B cell (primary cell): Measurements from ENCODE around the gene OCLN. TPM values are rescaled to one million over a fixed set of nuclear protein-coding genes. Genes with fewer than 3 reads are reported as not detected.

Experiments
- ATAC-seq: fragments of 200-7000 bp; cut with Tn5 transposase; one replicate; pipeline ENCODE4 v1.10.0; 2021; ENCODE audit warnings: low read depth, mild to moderate bottlenecking, moderate number of reproducible peaks, moderate library complexity
- CTCF ChIA-PET: fragments of 350-600 bp; sonication (Branson Sonifier 250); formaldehyde crosslinking; loops from one replicate; lab custom pipeline; 2021; ENCODE audit warnings: antibody characterized with exemption, inconsistent platforms; lab: Charles Lee
- POLR2A ChIA-PET: fragments of 350-600 bp; sonication (Branson Sonifier 250); formaldehyde crosslinking; loops from one replicate; lab custom pipeline; 2021; ENCODE audit warnings: antibody characterized with exemption; lab: Charles Lee
- DNase-seq: peaks from one replicate; pipeline ENCODE4 v3.0.0; 2013
- H2AFZ ChIP-seq: 2 replicates; pipeline ENCODE4 v1.6.1; 2012; ENCODE audit warnings: mild to moderate bottlenecking, low read depth, low read length; ENCODE audit not compliant: insufficient read depth, poor library complexity, severe bottlenecking
- H3K27ac ChIP-seq, 2 donors: 1 replicate in 1 of 2; 2 replicates in 1 of 2; pipeline ENCODE4 v1.5.1; 2012 to 2013; ENCODE audit warnings: low read length in 2 of 2, mild to moderate bottlenecking in 2 of 2, moderate library complexity in 1 of 2
- H3K27me3 ChIP-seq, 4 experiments: fragments of 200-600 bp in 1 of 4; sonication (generic) in 1 of 4; replicated peaks in 1 of 4; 1 replicate in 2 of 4; 2 replicates in 2 of 4; pipeline versions ENCODE4 v1.6.1 to v1.7.0; 2013 to 2016; ENCODE audit warnings: low read length in 3 of 4, mild to moderate bottlenecking in 2 of 4, mixed read lengths in 1 of 4, moderate library complexity in 1 of 4; ENCODE audit not compliant: insufficient read depth in 4 of 4, control insufficient read depth in 3 of 4; ENCODE audit errors: control extremely low read depth in 1 of 4
- H3K36me3 ChIP-seq, 2 experiments: replicated peaks in 1 of 2; 1 replicate in 1 of 2; 2 replicates in 1 of 2; pipeline versions ENCODE4 v1.6.1 to v1.7.1; 2013; ENCODE audit warnings: low read length in 1 of 2; ENCODE audit not compliant: insufficient read depth in 2 of 2, control insufficient read depth in 1 of 2; ENCODE audit errors: control extremely low read depth in 1 of 2, extremely low read depth in 1 of 2
- H3K4me1 ChIP-seq, 2 donors: fragments of 200-600 bp in 1 of 2; sonication (generic) in 1 of 2; 1 replicate in 1 of 2; 2 replicates in 1 of 2; pipeline versions ENCODE4 v1.5.1 to v1.6.1; 2013 to 2017; ENCODE audit warnings: low read length in 2 of 2; ENCODE audit not compliant: control insufficient read depth in 2 of 2, insufficient read depth in 2 of 2
- H3K4me2 ChIP-seq: replicated peaks from 2 replicates; pipeline ENCODE3; 2012; ENCODE audit warnings: mild to moderate bottlenecking, low read depth, low read length; ENCODE audit not compliant: poor library complexity, severe bottlenecking
- H3K4me3 ChIP-seq, 5 experiments: fragments of 200-600 bp in 1 of 5; sonication (generic) in 1 of 5; 1 replicate in 3 of 5; 2 replicates in 2 of 5; pipeline versions ENCODE4 v1.5.1 to v1.7.0; 2011 to 2016; ENCODE audit warnings: low read length in 4 of 5, mild to moderate bottlenecking in 4 of 5, low read depth in 2 of 5, control low read depth in 1 of 5, moderate library complexity in 1 of 5; ENCODE audit not compliant: insufficient read depth in 1 of 5; ENCODE audit errors: control extremely low read depth in 1 of 5, extremely low read depth in 1 of 5
- H3K79me2 ChIP-seq: fragments of 200-600 bp; sonication (generic); one replicate; pipeline ENCODE4 v1.6.0; 2016; ENCODE audit warnings: low read length; ENCODE audit not compliant: control insufficient read depth, insufficient read depth
- H3K9ac ChIP-seq: fragments of 200-600 bp; sonication (generic); 2 replicates; pipeline ENCODE4 v1.6.1; 2017; ENCODE audit warnings: mild to moderate bottlenecking, low read length, moderate library complexity
- H3K9me3 ChIP-seq, 3 donors: one replicate each; pipeline versions ENCODE4 v1.6.1 to v1.7.1; 2013; ENCODE audit warnings: low read length in 2 of 3; ENCODE audit not compliant: control insufficient read depth in 2 of 3, insufficient read depth in 1 of 3; ENCODE audit errors: control extremely low read depth in 1 of 3
- H4K20me1 ChIP-seq: 2 replicates; pipeline ENCODE4 v1.6.0; 2012; ENCODE audit warnings: mild to moderate bottlenecking, low read length; ENCODE audit not compliant: insufficient read depth, control insufficient read depth, poor library complexity, severe bottlenecking
- H3K27ac Mint-ChIP-seq: one replicate; pipeline ENCODE4 v1.8.0; 2021; ENCODE audit warnings: mixed read lengths
- H3K27me3 Mint-ChIP-seq: one replicate; pipeline ENCODE4 v1.8.0; 2021; ENCODE audit warnings: mixed read lengths
- H3K4me1 Mint-ChIP-seq: one replicate; pipeline ENCODE4 v1.8.0; 2021; ENCODE audit warnings: mixed read lengths
- H3K4me3 Mint-ChIP-seq: one replicate; pipeline ENCODE4 v1.8.0; 2021; ENCODE audit warnings: mixed read lengths
- H3K9me3 Mint-ChIP-seq: one replicate; pipeline ENCODE4 v1.8.0; 2022; ENCODE audit warnings: mixed read lengths; ENCODE audit not compliant: insufficient read depth
- EZH2 ChIP-seq: IDR thresholded peaks from 2 replicates; pipeline ENCODE4 v1.6.1; 2012; ENCODE audit warnings: borderline replicate concordance, low read depth, mild to moderate bottlenecking, moderate library complexity, low read length; ENCODE audit not compliant: insufficient read depth, poor library complexity, severe bottlenecking
- WGBS: methylation state at CpG from one replicate; pipeline ENCODE4 v1.1.5; 2013; ENCODE audit warnings: missing lambda C conversion rate; ENCODE audit not compliant: insufficient coverage; 5-methylcytosine and 5-hydroxymethylcytosine counted together
- intact Hi-C: fragments of 100-400 bp; cut with micrococcal nuclease; formaldehyde crosslinking; loops from one replicate; pipeline ENCODE4 v1.10.0; 2022
- polyA plus RNA-seq: library from polyadenylated mRNA; depleted of rRNA; stranded (reverse); fragments of >200 nt; gene quantifications from 2 replicates; pipeline ENCODE4 v1.2.3, GENCODE V29; 2012
- total RNA-seq, 2 donors: library from RNA; stranded (reverse); fragments of 120-200 nt in 1 of 2; gene quantifications; 1 replicate in 1 of 2; 2 replicates in 1 of 2; pipeline versions ENCODE4 v1.2.3 to v1.2.4, GENCODE V29; 2013 to 2022
- TF ChIP-seq, protein P1 (sequence below): fragments of 200-600 bp; IDR thresholded peaks from one replicate; pipeline ENCODE4 v1.8.0; 2022; ENCODE audit warnings: antibody characterized with exemption, mild to moderate bottlenecking

The OCLN gene
- total and polyA plus RNA-seq, 2 donors (not counting 1 experiment from before 2014, with no cell fraction given): 4.3 to 5.6 TPM

DNA sequence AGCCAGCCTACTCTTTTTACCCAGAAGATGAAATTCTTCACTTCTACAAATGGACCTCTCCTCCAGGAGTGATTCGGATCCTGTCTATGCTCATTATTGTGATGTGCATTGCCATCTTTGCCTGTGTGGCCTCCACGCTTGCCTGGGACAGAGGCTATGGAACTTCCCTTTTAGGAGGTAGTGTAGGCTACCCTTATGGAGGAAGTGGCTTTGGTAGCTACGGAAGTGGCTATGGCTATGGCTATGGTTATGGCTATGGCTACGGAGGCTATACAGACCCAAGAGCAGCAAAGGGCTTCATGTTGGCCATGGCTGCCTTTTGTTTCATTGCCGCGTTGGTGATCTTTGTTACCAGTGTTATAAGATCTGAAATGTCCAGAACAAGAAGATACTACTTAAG is 16.6 kb downstream of the OCLN start:
- Histone ChIP-seq H3K4me1 (no peaks in the 10 kb centered on the region), H4K20me1 (no peaks in the 10 kb centered on the region), H3K27ac (no peak overlapping the region), H2AFZ (no peak overlapping the region), H3K79me2 (no peaks in the 10 kb centered on the region), H3K36me3 (no peaks in the 10 kb centered on the region), H3K4me2 (no peak overlapping the region), H3K9me3 (no peaks in the 10 kb centered on the region), H3K4me3 (no peak overlapping the region), H3K27me3 (no peaks in the 10 kb centered on the region), H3K9ac (no peak overlapping the region)
- no peaks in the 10 kb centered on the region for H3K9me3 Mint-ChIP-seq
- H3K27ac Mint-ChIP-seq: no peak overlapping the region
- CTCF ChIA-PET: no interaction called here
- 73% methylated on average over 3 of the region's 6 CpGs for WGBS
- H3K4me3 Mint-ChIP-seq: no peak overlapping the region
- no peak for ATAC-seq
- H3K27me3 Mint-ChIP-seq: peaks cover 11% of the 10 kb centered on the region
- POLR2A ChIA-PET: no interaction called here
- intact Hi-C loops: no loop called here
- DNase-seq: no peak
- TF ChIP-seq EZH2: no peak
- TF ChIP-seq, protein P1, sequence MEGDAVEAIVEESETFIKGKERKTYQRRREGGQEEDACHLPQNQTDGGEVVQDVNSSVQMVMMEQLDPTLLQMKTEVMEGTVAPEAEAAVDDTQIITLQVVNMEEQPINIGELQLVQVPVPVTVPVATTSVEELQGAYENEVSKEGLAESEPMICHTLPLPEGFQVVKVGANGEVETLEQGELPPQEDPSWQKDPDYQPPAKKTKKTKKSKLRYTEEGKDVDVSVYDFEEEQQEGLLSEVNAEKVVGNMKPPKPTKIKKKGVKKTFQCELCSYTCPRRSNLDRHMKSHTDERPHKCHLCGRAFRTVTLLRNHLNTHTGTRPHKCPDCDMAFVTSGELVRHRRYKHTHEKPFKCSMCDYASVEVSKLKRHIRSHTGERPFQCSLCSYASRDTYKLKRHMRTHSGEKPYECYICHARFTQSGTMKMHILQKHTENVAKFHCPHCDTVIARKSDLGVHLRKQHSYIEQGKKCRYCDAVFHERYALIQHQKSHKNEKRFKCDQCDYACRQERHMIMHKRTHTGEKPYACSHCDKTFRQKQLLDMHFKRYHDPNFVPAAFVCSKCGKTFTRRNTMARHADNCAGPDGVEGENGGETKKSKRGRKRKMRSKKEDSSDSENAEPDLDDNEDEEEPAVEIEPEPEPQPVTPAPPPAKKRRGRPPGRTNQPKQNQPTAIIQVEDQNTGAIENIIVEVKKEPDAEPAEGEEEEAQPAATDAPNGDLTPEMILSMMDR: no peak
- no peaks in the 10 kb centered on the region for H3K4me1 Mint-ChIP-seq

DNA sequence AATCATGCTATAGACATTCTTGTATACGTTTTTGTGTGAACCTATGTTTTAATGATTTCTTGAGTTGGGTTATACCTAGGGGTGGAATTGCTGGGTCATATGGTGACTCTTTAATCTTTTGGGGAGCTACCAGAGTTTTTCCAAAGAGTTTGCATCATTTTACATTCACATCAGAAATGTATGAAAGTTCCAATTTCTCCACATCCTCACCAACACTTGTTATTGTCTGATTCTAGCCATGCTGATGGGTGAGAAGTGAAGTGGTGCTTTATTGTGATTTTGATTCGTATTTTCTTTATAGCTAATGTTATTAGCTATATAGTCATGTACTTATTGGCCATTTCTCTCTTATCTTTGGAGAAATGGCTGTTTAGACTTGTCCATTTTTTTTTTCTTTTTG is 18.1 kb downstream of the OCLN start:
- Histone ChIP-seq H3K27ac (no peak overlapping the region), H4K20me1 (no peaks in the 10 kb centered on the region), H3K9me3 (no peaks in the 10 kb centered on the region), H3K4me3 (no peak overlapping the region), H3K4me1 (no peaks in the 10 kb centered on the region), H3K9ac (no peak overlapping the region), H3K27me3 (no peaks in the 10 kb centered on the region), H3K4me2 (no peak overlapping the region), H2AFZ (no peak overlapping the region), H3K36me3 (no peaks in the 10 kb centered on the region), H3K79me2 (no peaks in the 10 kb centered on the region)
- DNase-seq (no peak), ATAC-seq (no peak)
- Mint-ChIP-seq H3K27ac (no peak overlapping the region), H3K4me1 (no peaks in the 10 kb centered on the region), H3K4me3 (no peak overlapping the region), H3K9me3 (no peaks in the 10 kb centered on the region), H3K27me3 (peaks cover 8% of the 10 kb centered on the region)
- TF ChIP-seq EZH2: no peak
- TF ChIP-seq, protein P1: no peak
- intact Hi-C loops: no loop called here
- POLR2A ChIA-PET: no interaction called here
- CTCF ChIA-PET: no interaction called here
- WGBS: no CpG with 5 or more reads among the region's 2 CpGs
